ENCODE data around the gene DLST. TPM values are rescaled to one million over a fixed set of nuclear protein-coding genes. Genes with fewer than 3 reads are reported as not detected.

DLST gene
- polyA plus RNA-seq, 6 donors from 2014 or later, result 6.6 to 10.5 (median 8.2) TPM

- Mint-ChIP-seq H3K9me3 (peaks cover 0 to 1% (median 0%) of the 10 kb centered on the region in 7 donors), H3K4me1 (peaks cover 28 to 35% (median 30%) of the 10 kb centered on the region in 3 donors), H3K4me3 (peak overlapping the region in 4 of 8 donors; percentile 12 to 61 (median 33)), H3K27ac (peak overlapping the region in 3 of 6 donors; percentile 19 to 40 (median 38)), H3K36me3 (no peaks in the 10 kb centered on the region), H3K27me3 (peaks cover 5 to 10% (median 8%) of the 10 kb centered on the region in 3 donors)
- ATAC-seq (ENCODE audit: low read depth in 2 of 2) (peak; percentile 69 to 74), DNase-seq (peak; percentile 56)
Measured at GRCh38 chr14:74945852-74946658, 64.3 kb downstream of the DLST start.

DNA sequence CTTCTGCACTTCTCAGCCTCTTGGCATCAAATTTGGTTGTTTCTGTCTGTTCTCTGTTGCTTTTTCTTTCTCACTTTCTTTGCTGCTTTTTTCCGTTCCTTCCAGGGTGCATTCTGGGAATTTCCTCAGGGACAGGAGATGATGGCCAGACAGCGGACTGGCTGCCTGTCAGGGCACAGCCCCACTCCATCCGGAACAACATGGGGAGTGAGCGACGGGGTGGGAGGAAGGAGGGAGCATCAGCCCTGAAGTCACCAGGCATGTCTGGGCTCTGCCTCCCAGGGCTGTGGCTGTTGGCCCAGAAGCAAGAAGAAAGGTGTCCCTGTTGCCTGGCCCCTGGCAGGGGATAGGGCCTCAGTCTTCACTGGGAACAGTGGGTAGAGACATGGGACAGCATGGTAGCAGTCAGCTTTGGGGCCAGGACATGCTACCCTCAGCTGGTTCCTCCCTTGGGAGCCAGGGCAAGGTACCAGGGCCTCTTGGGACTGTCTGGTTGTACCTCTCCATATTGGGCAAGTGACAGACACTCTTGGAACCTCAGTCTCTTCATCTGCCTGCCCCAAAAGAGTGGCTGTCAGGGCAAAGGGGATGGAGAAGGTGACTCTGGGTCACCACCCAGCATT lies 65.1 kb downstream of the DLST start:
- no peaks in the 10 kb centered on the region for H3K36me3 Mint-ChIP-seq
- H3K9me3 Mint-ChIP-seq, result peaks cover 0 to 1% (median 0%) of the 10 kb centered on the region in 7 donors
- peak overlapping the region in 1 of 8 donors; percentile 17 for H3K4me3 Mint-ChIP-seq
- DNase-seq, result no peak
- H3K27ac Mint-ChIP-seq, result peak overlapping the region in 1 of 6 donors; percentile 19
- H3K4me1 Mint-ChIP-seq, result peaks cover 21 to 28% (median 23%) of the 10 kb centered on the region in 3 donors
- peak in 1 of 2 donors; percentile 10 for ATAC-seq (ENCODE audit: low read depth in 2 of 2)
- H3K27me3 Mint-ChIP-seq, result peaks cover 5 to 10% (median 8%) of the 10 kb centered on the region in 3 donors

- ATAC-seq (ENCODE audit: low read depth in 2 of 2), result no peak
- Mint-ChIP-seq H3K36me3 (no peaks in the 10 kb centered on the region), H3K9me3 (peaks cover 0 to 1% (median 0%) of the 10 kb centered on the region in 7 donors), H3K4me1 (peaks cover 13 to 19% (median 15%) of the 10 kb centered on the region in 3 donors), H3K4me3 (no peak overlapping the region), H3K27me3 (peaks cover 5 to 10% (median 8%) of the 10 kb centered on the region in 3 donors), H3K27ac (peak overlapping the region in 1 of 6 donors; percentile 80)
- DNase-seq, result no peak
Measured at GRCh38 chr14:74947353-74948227, 65.9 kb downstream of the DLST start.

DNA sequence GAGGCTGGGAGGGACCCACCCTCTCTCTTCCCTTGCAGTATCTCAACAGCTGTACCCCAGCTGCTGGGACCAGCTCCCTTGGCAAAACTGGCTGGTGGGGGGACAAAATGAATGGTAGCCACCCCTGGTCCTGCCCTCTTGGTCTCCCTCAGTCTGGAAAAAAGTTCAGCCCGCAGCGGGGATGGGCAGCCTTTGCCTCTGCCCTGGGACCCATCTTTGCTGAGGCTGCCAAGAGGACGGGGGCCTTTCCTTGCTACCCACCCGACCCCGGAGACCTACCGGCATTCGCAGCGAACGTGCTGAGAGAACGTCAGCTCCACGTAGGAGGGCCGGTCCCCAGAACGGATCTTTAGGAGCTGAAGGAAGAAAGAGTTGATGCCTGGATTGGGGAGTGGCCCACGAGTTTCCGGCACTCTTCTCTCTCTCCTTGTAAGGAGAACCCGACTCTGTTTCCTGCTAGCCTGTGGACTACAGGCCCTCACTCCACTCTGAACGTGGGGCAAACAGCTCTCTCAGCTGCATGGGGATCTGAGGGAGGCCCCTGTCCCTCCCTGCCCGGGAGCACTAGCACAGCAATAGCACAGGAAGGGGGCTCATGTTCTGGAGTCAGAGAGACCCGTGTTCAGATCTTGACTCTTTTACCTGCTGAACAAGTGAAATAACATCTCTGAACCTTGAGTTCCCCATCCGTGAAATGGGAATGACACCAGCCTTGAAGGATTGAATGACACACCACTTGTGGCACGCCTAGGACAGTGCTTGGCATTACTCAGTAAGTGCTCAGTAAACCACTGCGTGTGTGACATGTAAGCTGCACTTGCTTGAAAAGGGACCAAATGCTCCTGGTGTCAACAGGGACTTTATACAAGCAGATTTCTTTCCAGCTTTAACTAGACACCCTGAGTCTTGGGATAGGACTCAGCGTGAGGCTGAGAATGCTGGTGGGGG lies 66.8 kb downstream of the DLST start:
- H3K36me3 Mint-ChIP-seq, result no peaks in the 10 kb centered on the region

GRCh38 chr14:74949191-74949601 lies 67.5 kb downstream of the DLST start:
- no peaks in the 10 kb centered on the region for H3K36me3 Mint-ChIP-seq
- H3K4me3 Mint-ChIP-seq, result no peak overlapping the region
- H3K4me1 Mint-ChIP-seq, result peaks cover 8 to 12% (median 11%) of the 10 kb centered on the region in 3 donors
- peaks cover 0 to 1% (median 0%) of the 10 kb centered on the region in 7 donors for H3K9me3 Mint-ChIP-seq
- peak overlapping the region in 1 of 6 donors; percentile 6 for H3K27ac Mint-ChIP-seq
- DNase-seq (no peak), ATAC-seq (ENCODE audit: low read depth in 2 of 2) (no peak)
- H3K27me3 Mint-ChIP-seq, result peaks cover 10 to 18% (median 15%) of the 10 kb centered on the region in 3 donors

More for the DNA sequence above, 66.8 kb downstream of the DLST start:
- H3K9me3 Mint-ChIP-seq, result peaks cover 0 to 1% (median 0%) of the 10 kb centered on the region in 7 donors
- no peak overlapping the region for H3K4me3 Mint-ChIP-seq
- no peak for DNase-seq
- peak overlapping the region in 1 of 6 donors; percentile 6 for H3K27ac Mint-ChIP-seq
- H3K4me1 Mint-ChIP-seq, result peaks cover 8 to 12% (median 11%) of the 10 kb centered on the region in 3 donors
- no peak for ATAC-seq (ENCODE audit: low read depth in 2 of 2)
- peaks cover 7 to 14% (median 12%) of the 10 kb centered on the region in 3 donors for H3K27me3 Mint-ChIP-seq

DNA sequence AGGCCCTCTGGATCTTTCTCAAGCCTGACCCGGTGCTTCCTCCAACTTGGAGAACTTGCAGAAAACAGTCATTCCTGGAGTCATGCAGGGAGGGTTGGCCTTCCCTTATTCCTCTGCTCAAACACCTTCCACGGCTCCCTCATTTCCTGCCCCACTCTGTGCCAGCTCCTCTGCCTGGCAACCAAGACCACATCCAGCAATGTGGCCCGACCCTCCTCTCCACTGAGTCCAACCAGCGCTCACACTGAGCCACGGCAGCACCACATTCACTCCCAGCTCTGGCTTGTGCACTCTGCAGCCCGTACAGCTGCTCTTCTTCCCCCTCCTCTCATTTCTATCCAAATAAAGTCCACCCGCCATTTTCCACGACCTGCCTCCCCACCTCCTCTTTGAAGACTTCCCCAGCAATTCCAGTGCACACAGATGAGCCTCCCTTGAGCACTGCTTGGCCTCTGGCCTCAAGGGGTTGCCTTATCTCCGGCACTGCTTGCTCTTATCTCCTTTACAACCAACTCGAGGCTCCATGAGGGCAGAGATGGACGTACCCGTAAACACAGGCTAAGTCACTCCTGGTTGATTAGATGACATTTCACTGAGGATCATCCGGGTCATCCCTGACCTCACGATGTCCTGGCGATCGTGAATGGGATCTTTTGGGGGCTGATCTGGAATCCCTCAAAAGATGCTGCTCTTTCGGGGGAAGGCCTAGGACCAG lies 68.3 kb downstream of the DLST start:
- peaks cover 0 to 1% (median 0%) of the 10 kb centered on the region in 7 donors for H3K9me3 Mint-ChIP-seq
- ATAC-seq (ENCODE audit: low read depth in 2 of 2) (no peak), DNase-seq (no peak)
- peaks cover 8 to 12% (median 11%) of the 10 kb centered on the region in 3 donors for H3K4me1 Mint-ChIP-seq
- H3K36me3 Mint-ChIP-seq, result no peaks in the 10 kb centered on the region
- peaks cover 10 to 19% (median 18%) of the 10 kb centered on the region in 3 donors for H3K27me3 Mint-ChIP-seq
- H3K27ac Mint-ChIP-seq, result peak overlapping the region in 2 of 6 donors; percentile 22 to 71
- peak overlapping the region in 1 of 8 donors; percentile 57 for H3K4me3 Mint-ChIP-seq

- no peaks in the 10 kb centered on the region for H3K36me3 Mint-ChIP-seq
- H3K9me3 Mint-ChIP-seq, result peaks cover 0 to 1% (median 0%) of the 10 kb centered on the region in 7 donors
- H3K27ac Mint-ChIP-seq, result no peak overlapping the region
- DNase-seq, result no peak
- H3K4me1 Mint-ChIP-seq, result peaks cover 8 to 12% (median 11%) of the 10 kb centered on the region in 3 donors
- ATAC-seq (ENCODE audit: low read depth in 2 of 2), result no peak
- H3K4me3 Mint-ChIP-seq, result peak overlapping the region in 1 of 8 donors; percentile 39
- peaks cover 10 to 19% (median 18%) of the 10 kb centered on the region in 3 donors for H3K27me3 Mint-ChIP-seq
Measured at GRCh38 chr14:74950795-74951442, 69.2 kb downstream of the DLST start.

DNA sequence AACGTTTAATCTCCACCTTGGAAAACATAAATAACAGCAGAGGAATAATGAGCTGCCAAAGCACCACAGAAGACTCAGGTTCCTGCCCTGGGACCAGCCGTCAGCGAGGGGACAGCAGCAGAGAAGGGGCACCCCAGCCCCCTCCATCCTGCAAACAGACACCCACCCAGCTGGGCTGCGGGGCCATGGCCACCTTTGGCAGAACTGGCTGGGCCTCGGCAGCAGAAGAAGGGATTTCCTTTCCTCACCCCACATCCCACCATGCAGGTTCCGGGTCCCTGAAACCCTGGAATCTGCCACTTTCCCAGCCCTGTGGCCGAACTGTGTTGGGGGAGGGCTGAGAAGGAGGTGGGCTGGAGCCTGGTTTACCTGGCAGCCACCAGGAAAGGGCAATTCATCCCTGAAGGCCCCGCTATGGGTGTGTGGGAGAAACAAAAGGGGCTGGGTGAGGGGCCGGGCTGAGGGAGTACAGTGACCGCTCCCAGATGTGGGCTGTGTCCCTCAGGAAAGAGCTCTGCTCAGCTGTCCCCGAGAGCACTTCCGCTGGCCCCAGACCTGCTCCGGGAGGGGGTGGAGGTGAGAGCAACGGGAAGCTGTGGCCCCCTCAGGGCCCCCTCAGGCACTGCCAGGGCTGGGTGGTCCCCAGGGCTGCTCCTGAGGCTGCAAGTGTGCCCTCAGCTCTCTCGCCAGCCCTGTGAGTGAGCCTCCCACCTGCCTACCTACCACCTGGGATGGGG lies 69.9 kb downstream of the DLST start:
- Mint-ChIP-seq H3K27ac (peak overlapping the region in 1 of 6 donors; percentile 36), H3K36me3 (no peaks in the 10 kb centered on the region), H3K4me3 (peak overlapping the region in 1 of 8 donors; percentile 39), H3K27me3 (peaks cover 16 to 24% (median 18%) of the 10 kb centered on the region in 3 donors), H3K4me1 (peaks cover 2 to 10% (median 9%) of the 10 kb centered on the region in 3 donors), H3K9me3 (no peaks in the 10 kb centered on the region)
- ATAC-seq (ENCODE audit: low read depth in 2 of 2) (no peak), DNase-seq (no peak)

DNA sequence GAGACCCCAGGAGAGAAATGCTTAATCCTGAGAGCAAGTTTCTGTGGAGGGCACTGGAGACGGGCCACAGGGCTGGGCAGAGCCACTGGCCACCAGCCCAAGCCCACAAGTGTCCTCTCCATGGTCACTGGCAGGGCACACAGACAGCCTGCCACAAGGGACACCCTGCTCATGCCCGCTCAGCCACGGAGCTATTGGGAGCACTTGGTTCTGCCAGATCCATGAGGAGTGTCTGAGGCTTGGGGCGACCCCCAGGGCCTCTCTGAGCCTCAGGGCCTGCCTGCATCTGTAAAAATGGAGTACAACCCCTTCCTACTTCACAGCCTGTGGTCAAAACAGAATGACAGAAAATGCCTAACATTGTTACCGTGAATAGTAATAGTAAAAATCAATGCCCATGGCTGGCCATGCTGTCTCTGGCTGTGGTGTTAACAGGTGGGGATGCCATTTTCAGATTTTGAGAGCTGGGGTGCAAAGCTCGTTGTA lies 70.5 kb downstream of the DLST start:
- no peak overlapping the region for H3K27ac Mint-ChIP-seq
- H3K4me3 Mint-ChIP-seq, result no peak overlapping the region
- peaks cover 0 to 5% (median 5%) of the 10 kb centered on the region in 3 donors for H3K4me1 Mint-ChIP-seq
- ATAC-seq (ENCODE audit: low read depth in 2 of 2) (no peak), DNase-seq (no peak)
- no peaks in the 10 kb centered on the region for H3K9me3 Mint-ChIP-seq
- H3K36me3 Mint-ChIP-seq, result no peaks in the 10 kb centered on the region
- peaks cover 18 to 27% (median 20%) of the 10 kb centered on the region in 3 donors for H3K27me3 Mint-ChIP-seq

GRCh38 chr14:74952697-74953484 lies 71.2 kb downstream of the DLST start:
- Mint-ChIP-seq H3K27me3 (peaks cover 18 to 27% (median 20%) of the 10 kb centered on the region in 3 donors), H3K4me3 (peak overlapping the region in 1 of 8 donors; percentile 32), H3K9me3 (no peaks in the 10 kb centered on the region), H3K27ac (peak overlapping the region in 2 of 6 donors; percentile 47 to 72), H3K4me1 (peaks cover 0 to 5% (median 5%) of the 10 kb centered on the region in 3 donors), H3K36me3 (no peaks in the 10 kb centered on the region)
- DNase-seq, result no peak
- ATAC-seq (ENCODE audit: low read depth in 2 of 2), result no peak
